Coronary artery (tissue), 2 donors: ENCODE data around the gene RPGRIP1.
"Not testable (repeated sequence)": the region's sequence is repeated elsewhere in the genome, so short reads cannot be mapped to it uniquely, and the experiment has no call there.

ENCODE experiments used
- DNase-seq: peaks from one replicate; pipeline ENCODE4 v3.0.0-alpha.2; 2017; ENCODE audit warnings: low spot score
- H3K27ac ChIP-seq, 2 donors: fragments of 200-600 bp; sonication (generic); one replicate each; pipeline ENCODE4 v1.5.1; 2016 to 2019
- H3K4me3 ChIP-seq: fragments of 200-600 bp; sonication (generic); 2 replicates; pipeline ENCODE4 v1.5.1; 2016; ENCODE audit warnings: mild to moderate bottlenecking, moderate library complexity
- TF ChIP-seq, protein P1 (sequence below): fragments of 200-600 bp; sonication (generic); IDR thresholded peaks from one replicate; pipeline ENCODE4 v1.5.1; 2019; ENCODE audit warnings: antibody characterized with exemption

RPGRIP1 gene

DNA sequence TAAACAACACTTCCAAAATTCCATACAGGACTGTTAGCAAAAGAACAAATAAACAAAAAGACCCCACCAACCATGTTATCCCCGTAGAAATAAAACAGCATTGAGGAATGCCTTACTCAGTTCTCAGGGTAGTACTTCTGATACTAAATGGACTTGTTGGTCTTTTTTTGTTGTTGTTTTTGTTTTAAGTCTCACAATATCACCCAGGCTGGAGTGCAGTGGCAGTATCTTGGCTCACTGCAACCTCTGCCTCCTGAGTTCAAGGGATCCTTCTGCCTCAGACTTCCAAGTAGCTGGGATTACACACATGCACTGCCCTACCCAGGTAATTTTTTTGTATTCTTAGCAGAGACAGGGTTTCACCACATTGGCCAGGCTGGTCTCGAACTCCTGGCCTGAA lies 27.7 kb upstream of the RPGRIP1 start:
- TF ChIP-seq, protein P1, sequence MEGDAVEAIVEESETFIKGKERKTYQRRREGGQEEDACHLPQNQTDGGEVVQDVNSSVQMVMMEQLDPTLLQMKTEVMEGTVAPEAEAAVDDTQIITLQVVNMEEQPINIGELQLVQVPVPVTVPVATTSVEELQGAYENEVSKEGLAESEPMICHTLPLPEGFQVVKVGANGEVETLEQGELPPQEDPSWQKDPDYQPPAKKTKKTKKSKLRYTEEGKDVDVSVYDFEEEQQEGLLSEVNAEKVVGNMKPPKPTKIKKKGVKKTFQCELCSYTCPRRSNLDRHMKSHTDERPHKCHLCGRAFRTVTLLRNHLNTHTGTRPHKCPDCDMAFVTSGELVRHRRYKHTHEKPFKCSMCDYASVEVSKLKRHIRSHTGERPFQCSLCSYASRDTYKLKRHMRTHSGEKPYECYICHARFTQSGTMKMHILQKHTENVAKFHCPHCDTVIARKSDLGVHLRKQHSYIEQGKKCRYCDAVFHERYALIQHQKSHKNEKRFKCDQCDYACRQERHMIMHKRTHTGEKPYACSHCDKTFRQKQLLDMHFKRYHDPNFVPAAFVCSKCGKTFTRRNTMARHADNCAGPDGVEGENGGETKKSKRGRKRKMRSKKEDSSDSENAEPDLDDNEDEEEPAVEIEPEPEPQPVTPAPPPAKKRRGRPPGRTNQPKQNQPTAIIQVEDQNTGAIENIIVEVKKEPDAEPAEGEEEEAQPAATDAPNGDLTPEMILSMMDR = no peak
- no peak overlapping the region for H3K27ac ChIP-seq
- H3K4me3 ChIP-seq = no peak overlapping the region
- DNase-seq = no peak

DNA sequence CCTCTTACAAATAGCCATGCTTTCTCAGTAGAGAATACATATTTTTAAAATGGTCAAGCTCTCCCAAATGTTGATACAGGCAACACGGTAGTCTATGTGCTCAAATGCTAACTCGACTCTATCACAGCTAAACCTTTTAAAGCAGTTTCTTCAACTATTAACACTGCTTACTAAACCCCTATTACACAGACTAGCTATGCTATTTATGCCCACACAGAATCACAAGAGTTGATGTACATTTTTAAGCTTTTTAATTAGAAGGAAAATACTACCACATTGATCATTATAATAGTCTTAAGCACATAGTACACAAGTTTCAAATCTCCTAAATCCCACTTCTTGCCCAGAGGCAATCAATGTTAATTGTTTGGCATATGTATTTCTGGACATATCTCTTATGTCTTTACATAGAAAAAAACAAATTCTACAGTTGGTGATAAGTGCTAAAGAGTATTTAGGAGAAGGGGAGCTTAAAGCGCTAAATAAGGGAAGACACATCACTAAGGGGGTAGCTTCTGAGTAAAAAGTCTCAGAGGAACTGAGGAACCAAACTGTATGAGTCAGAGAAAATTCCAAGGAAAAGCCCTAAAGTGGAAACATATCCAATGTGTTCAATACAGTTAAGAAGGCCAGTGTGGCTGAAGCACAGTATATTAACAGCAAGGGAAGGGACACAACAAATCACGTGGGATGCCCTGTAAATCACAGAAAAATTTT lies 24.3 kb upstream of the RPGRIP1 start:
- Histone ChIP-seq H3K4me3 (peak overlapping the region; percentile 22), H3K27ac (peak overlapping the region in 1 of 2 donors; percentile 14)
- TF ChIP-seq, protein P1 = no peak
- no peak for DNase-seq

DNA sequence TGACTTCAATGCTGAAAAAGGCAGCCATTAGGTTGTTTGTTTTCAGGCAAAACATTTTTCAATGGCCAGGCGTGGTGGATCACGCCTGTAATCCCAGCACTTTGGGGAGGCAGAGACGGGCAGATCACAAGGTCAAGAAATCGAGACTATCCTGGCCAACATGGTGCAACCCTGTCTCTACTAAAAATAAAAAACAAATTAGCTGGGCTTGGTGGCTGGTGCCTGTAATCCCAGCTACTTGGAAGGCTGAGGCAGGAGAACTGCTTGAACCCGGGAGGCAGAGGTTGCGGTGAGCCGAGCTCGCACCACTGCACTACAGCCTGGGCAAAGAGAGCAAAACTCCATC lies 23.8 kb upstream of the RPGRIP1 start:
- DNase-seq, H3K27ac ChIP-seq, H3K4me3 ChIP-seq: not testable (repeated sequence)

DNA sequence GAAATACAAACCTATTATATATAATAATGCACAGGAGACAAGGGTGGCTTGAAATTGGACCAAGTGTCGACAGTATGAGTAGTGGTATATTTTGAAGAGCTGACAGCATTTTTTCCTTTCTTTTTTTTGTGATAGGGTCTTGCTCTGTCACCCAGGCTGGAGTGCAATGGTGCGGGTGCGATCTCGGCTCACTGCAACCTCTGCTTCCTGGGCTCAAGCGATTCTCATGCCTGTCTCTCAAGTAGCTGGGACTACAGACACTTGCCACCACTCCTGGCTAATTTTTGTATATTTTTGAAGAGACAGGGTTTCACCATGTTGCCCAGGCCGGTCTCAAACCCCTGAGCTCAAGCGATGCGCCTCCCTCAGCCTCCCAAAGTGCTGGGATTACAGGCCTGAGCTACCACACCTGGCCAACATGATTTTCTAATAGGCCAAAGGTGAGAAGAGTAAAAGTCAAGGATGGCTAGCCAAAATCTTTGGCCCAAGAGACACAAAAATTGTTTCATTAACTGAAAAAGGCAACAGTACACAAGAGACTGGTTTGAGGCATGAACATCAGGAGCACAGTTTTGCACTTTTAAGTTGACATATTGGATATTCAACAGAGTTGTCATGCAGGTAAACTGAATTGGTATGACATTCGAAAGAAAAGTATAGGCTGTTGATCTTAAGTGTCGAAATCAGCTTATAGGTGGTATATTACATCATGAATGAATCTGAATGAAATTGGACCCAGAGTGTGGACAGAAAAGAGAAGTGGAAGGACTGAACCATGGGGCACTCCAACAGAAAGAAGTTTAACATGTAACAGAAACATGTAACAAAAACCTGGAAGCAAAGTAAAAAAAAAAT lies 23.1 kb upstream of the RPGRIP1 start:
- Histone ChIP-seq H3K4me3 (no peak overlapping the region), H3K27ac (no peak overlapping the region)
- no peak for DNase-seq
- TF ChIP-seq, protein P1 = no peak

DNA sequence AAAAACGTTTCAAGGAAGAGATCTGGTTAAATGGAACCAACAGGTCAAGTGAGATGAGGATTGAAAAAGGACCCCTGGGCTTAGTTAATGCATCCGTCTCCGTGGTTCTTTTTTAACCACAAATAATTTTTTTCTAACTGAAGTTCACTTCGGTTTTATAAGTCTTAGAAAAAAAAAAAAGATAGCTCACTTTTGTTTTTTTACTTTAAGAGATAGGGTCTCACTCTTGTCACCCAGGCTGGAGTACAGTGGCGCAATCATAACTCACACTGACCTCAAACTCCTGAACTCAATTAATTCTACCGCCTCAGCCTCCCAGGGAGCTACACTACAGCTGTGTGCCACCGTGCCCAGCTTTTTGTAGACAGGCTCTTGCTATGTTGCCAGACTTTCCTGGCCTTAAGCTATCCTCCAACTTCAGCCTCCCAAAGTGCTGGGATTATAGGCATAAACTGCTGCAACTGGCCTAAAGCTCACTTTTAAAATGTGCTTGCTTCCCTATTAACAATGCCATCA lies 22.4 kb upstream of the RPGRIP1 start:
- peak overlapping the region; percentile 44 for H3K4me3 ChIP-seq
- no peak overlapping the region for H3K27ac ChIP-seq
- TF ChIP-seq, protein P1 = no peak
- no peak for DNase-seq

DNA sequence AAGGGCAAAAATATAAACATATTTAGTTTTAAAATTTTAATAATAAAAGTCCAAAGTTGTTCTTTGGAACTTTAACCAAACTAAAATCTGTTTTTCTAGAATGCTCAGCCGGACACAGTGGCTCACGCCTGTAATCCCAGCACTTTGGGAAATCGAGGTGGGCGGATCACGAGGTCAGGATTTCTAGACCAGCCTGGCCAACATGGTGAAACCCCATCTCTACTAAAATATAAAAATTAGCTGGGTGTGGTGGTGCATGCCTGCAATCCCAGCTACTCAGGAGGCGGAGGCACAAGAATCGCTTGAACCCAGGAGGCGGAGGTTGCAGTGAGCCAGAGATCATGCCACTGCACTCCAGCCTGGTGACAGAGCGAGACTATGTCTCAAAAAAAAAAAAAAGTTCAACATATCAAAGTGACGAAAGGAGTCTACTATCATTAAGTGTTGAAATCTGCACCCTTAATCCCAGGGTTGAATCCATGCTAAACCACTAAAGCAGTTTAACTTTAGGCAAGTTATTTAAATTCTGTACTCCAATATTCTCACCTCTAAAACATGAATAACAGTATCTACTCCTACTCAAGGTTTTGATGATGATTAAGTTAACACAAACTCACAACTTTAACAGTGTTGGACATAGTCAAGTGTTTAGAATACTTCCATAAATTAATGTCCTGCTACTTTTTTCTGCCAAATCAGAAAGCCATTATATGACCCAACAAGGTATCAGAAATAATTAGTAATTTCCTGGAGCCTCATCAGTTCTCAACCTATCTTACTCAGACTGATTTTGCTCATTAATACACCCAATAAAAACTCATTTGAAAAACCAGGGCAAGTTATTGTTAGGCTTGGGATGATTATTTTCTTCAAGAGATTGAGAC lies 21.6 kb upstream of the RPGRIP1 start:
- no peak overlapping the region for H3K27ac ChIP-seq
- peak overlapping the region; percentile 44 for H3K4me3 ChIP-seq
- TF ChIP-seq, protein P1 = no peak
- DNase-seq = no peak
